ENCODE results near the gene CCR7. TPM values are rescaled to one million over a fixed set of nuclear protein-coding genes. Genes with fewer than 3 reads are reported as not detected.

CCR7 gene
- total RNA-seq, 2 donors from 2014 or later, result 0.72 to 1.9 TPM

GRCh38 chr17:40531051-40531991 is 34.0 kb downstream of the CCR7 start:
- no peaks in the 10 kb centered on the region for H3K27me3 ChIP-seq
- no peak for TF ChIP-seq CTCF (IDR thresholded peaks at IDR 0.05)
- no peaks in the 10 kb centered on the region for H3K9me3 ChIP-seq
- no peak overlapping the region for H3K4me3 ChIP-seq
- H3K27ac ChIP-seq, result no peak overlapping the region
- H3K36me3 ChIP-seq, result no peaks in the 10 kb centered on the region
- no peak for DNase-seq
- H3K4me1 ChIP-seq, result peaks cover 6% of the 10 kb centered on the region
- intact Hi-C loops (cut with DNase I), result no loop called here
- no peak overlapping the region for H3K9ac ChIP-seq (ENCODE audit: low read depth in 2 of 2, low read length in 2 of 2)

- Histone ChIP-seq H3K9me3 (no peaks in the 10 kb centered on the region), H3K4me1 (peaks cover 6% of the 10 kb centered on the region), H3K9ac (ENCODE audit: low read depth in 2 of 2, low read length in 2 of 2) (no peak overlapping the region), H3K36me3 (no peaks in the 10 kb centered on the region), H3K27me3 (no peaks in the 10 kb centered on the region), H3K27ac (no peak overlapping the region), H3K4me3 (no peak overlapping the region)
- TF ChIP-seq CTCF (IDR thresholded peaks at IDR 0.05), result no peak
- DNase-seq, result no peak
- intact Hi-C loops (cut with DNase I), result no loop called here
Measured at GRCh38 chr17:40530531-40530994, 34.7 kb downstream of the CCR7 start.

GRCh38 chr17:40529991-40530390 is 35.3 kb downstream of the CCR7 start:
- Histone ChIP-seq H3K9me3 (no peaks in the 10 kb centered on the region), H3K4me3 (no peak overlapping the region), H3K27ac (no peak overlapping the region), H3K9ac (ENCODE audit: low read depth in 2 of 2, low read length in 2 of 2) (no peak overlapping the region), H3K36me3 (no peaks in the 10 kb centered on the region), H3K27me3 (no peaks in the 10 kb centered on the region), H3K4me1 (peaks cover 6% of the 10 kb centered on the region)
- TF ChIP-seq CTCF (IDR thresholded peaks at IDR 0.05), result no peak
- DNase-seq, result no peak
- intact Hi-C loops (cut with DNase I), result no loop called here

- DNase-seq, result no peak
- no peak for TF ChIP-seq CTCF (IDR thresholded peaks at IDR 0.05)
- H3K4me3 ChIP-seq, result no peak overlapping the region
Measured at GRCh38 chr17:40528692-40529417, 36.4 kb downstream of the CCR7 start.

GRCh38 chr17:40526668-40527067 is 38.6 kb downstream of the CCR7 start:
- Histone ChIP-seq H3K36me3 (no peaks in the 10 kb centered on the region), H3K9ac (ENCODE audit: low read depth in 2 of 2, low read length in 2 of 2) (no peak overlapping the region), H3K27me3 (no peaks in the 10 kb centered on the region), H3K4me3 (no peak overlapping the region), H3K9me3 (no peaks in the 10 kb centered on the region), H3K27ac (no peak overlapping the region), H3K4me1 (no peaks in the 10 kb centered on the region)
- TF ChIP-seq CTCF (IDR thresholded peaks at IDR 0.05), result no peak
- DNase-seq, result no peak
- intact Hi-C loops (cut with DNase I), result no loop called here

More at GRCh38 chr17:40528692-40529417, 36.4 kb downstream of the CCR7 start:
- H3K27ac ChIP-seq, result no peak overlapping the region
- no peaks in the 10 kb centered on the region for H3K27me3 ChIP-seq
- H3K4me1 ChIP-seq, result peaks cover 6% of the 10 kb centered on the region
- H3K9ac ChIP-seq (ENCODE audit: low read depth in 2 of 2, low read length in 2 of 2), result no peak overlapping the region
- H3K36me3 ChIP-seq, result no peaks in the 10 kb centered on the region
- no peaks in the 10 kb centered on the region for H3K9me3 ChIP-seq
- intact Hi-C loops (cut with DNase I), result no loop called here

Data from colonic mucosa (tissue), 4 donors.